CD14-positive monocyte (primary cell): ENCODE data around the gene PPRC1. TPM values are rescaled to one million over a fixed set of nuclear protein-coding genes. Genes with fewer than 3 reads are reported as not detected.

Source experiments
- DNase-seq, 3 donors: peaks; one replicate each; pipeline ENCODE4 v3.0.0-alpha.2; 2011 to 2022
- H2AFZ ChIP-seq: 2 replicates; pipeline ENCODE4 v1.6.0; 2012; ENCODE audit warnings: mild to moderate bottlenecking, low read depth, low read length, inconsistent platforms; ENCODE audit not compliant: insufficient read depth, poor library complexity, severe bottlenecking
- H3K27ac ChIP-seq, 2 donors: 1 replicate in 1 of 2; 2 replicates in 1 of 2; pipeline ENCODE4 v1.5.1; 2012 to 2013; ENCODE audit warnings: low read length in 2 of 2, control low read depth in 1 of 2, inconsistent platforms in 1 of 2, low read depth in 1 of 2, mild to moderate bottlenecking in 1 of 2
- H3K27me3 ChIP-seq, 2 donors: one replicate each; pipeline versions ENCODE4 v1.6.0 to v1.6.1; 2011 to 2013; ENCODE audit warnings: low read length in 2 of 2; ENCODE audit not compliant: control insufficient read depth in 2 of 2, insufficient read depth in 2 of 2
- H3K36me3 ChIP-seq, 2 donors: replicated peaks in 1 of 2; 1 replicate in 1 of 2; 2 replicates in 1 of 2; pipeline versions ENCODE4 v1.5.1 to v1.6.1; 2012 to 2013; ENCODE audit warnings: low read length in 2 of 2, control low read depth in 1 of 2, inconsistent platforms in 1 of 2, mild to moderate bottlenecking in 1 of 2; ENCODE audit not compliant: insufficient read depth in 2 of 2, control insufficient read depth in 1 of 2
- H3K4me1 ChIP-seq, 2 donors: 1 replicate in 1 of 2; 2 replicates in 1 of 2; pipeline versions ENCODE4 v1.5.1 to v1.6.1; 2012 to 2013; ENCODE audit warnings: low read length in 2 of 2, control low read depth in 1 of 2, inconsistent platforms in 1 of 2, mild to moderate bottlenecking in 1 of 2, moderate library complexity in 1 of 2; ENCODE audit not compliant: insufficient read depth in 2 of 2, control insufficient read depth in 1 of 2
- H3K4me2 ChIP-seq: replicated peaks from 2 replicates; pipeline ENCODE3; 2012; ENCODE audit warnings: low read length, moderate library complexity, mild to moderate bottlenecking; ENCODE audit not compliant: poor library complexity, severe bottlenecking; ENCODE audit errors: extremely low read depth
- H3K4me3 ChIP-seq, 3 experiments: fragments of 200-600 bp in 1 of 3; sonication (generic) in 1 of 3; replicated peaks in 1 of 3; 1 replicate in 2 of 3; 2 replicates in 1 of 3; pipeline ENCODE4 v1.5.1; 2011 to 2013; ENCODE audit warnings: low read length in 3 of 3, mild to moderate bottlenecking in 3 of 3, control low read depth in 2 of 3, low read depth in 2 of 3, inconsistent platforms in 1 of 3, moderate library complexity in 1 of 3
- H3K79me2 ChIP-seq: 2 replicates; pipeline ENCODE4 v1.6.0; 2012; ENCODE audit warnings: mild to moderate bottlenecking, control low read depth, inconsistent platforms, low read length, moderate library complexity; ENCODE audit not compliant: insufficient read depth
- H3K9ac ChIP-seq: 2 replicates; pipeline ENCODE4 v1.6.0; 2017; ENCODE audit warnings: low read length, mild to moderate bottlenecking; ENCODE audit not compliant: insufficient read depth, poor library complexity, severe bottlenecking
- H3K9me3 ChIP-seq, 2 donors: replicated peaks in 1 of 2; 1 replicate in 1 of 2; 2 replicates in 1 of 2; pipeline versions ENCODE4 v1.5.1 to v1.6.1; 2012 to 2013; ENCODE audit warnings: low read length in 2 of 2, control low read depth in 1 of 2; ENCODE audit not compliant: control insufficient read depth in 1 of 2, insufficient read depth in 1 of 2
- H4K20me1 ChIP-seq: 2 replicates; pipeline ENCODE4 v1.6.0; 2012; ENCODE audit warnings: mild to moderate bottlenecking, low read length, control low read depth, moderate library complexity; ENCODE audit not compliant: insufficient read depth
- H3K27ac Mint-ChIP-seq, 7 donors: one replicate each; pipeline ENCODE4 v1.8.0; 2020; ENCODE audit warnings: mild to moderate bottlenecking in 7 of 7, mixed read lengths in 7 of 7, moderate library complexity in 6 of 7, inconsistent platforms in 2 of 7
- H3K27me3 Mint-ChIP-seq, 3 donors: one replicate each; pipeline ENCODE4 v1.8.0; 2021 to 2022; ENCODE audit warnings: low read depth in 3 of 3, mild to moderate bottlenecking in 3 of 3, mixed read lengths in 3 of 3, moderate library complexity in 3 of 3, inconsistent platforms in 1 of 3
- H3K36me3 Mint-ChIP-seq, 2 donors: one replicate each; pipeline ENCODE4 v1.8.0; 2020; ENCODE audit warnings: mixed read lengths in 2 of 2, inconsistent platforms in 1 of 2, mild to moderate bottlenecking in 1 of 2
- H3K4me1 Mint-ChIP-seq: one replicate; pipeline ENCODE4 v1.8.0; 2020; ENCODE audit warnings: mild to moderate bottlenecking, mixed read lengths
- H3K4me3 Mint-ChIP-seq, 2 donors: one replicate each; pipeline ENCODE4 v1.8.0; 2020; ENCODE audit warnings: mild to moderate bottlenecking in 2 of 2, mixed read lengths in 2 of 2, moderate library complexity in 1 of 2
- H3K9me3 Mint-ChIP-seq, 7 donors: one replicate each; pipeline ENCODE4 v1.8.0; 2020 to 2022; ENCODE audit warnings: mixed read lengths in 7 of 7, mild to moderate bottlenecking in 6 of 7, moderate library complexity in 6 of 7, inconsistent platforms in 2 of 7
- CTCF ChIP-seq: fragments of 200-600 bp; IDR thresholded peaks from one replicate; pipeline ENCODE4 v1.8.0; 2022; ENCODE audit warnings: antibody characterized with exemption, mild to moderate bottlenecking
- WGBS: methylation state at CpG from one replicate; pipeline ENCODE4 v1.1.5; 2013; ENCODE audit warnings: missing lambda C conversion rate; ENCODE audit not compliant: insufficient coverage; 5-methylcytosine and 5-hydroxymethylcytosine counted together
- intact Hi-C, 2 donors: fragments of 100-400 bp; cut with micrococcal nuclease; formaldehyde crosslinking; loops; one replicate each; pipeline versions ENCODE4 v1.15.0 to v1.15.1; 2023
- polyA plus RNA-seq, 3 donors: library from polyadenylated mRNA; depleted of rRNA in 1 of 3; unstranded in 2 of 3; stranded (reverse) in 1 of 3; fragments of 300-500 nt in 2 of 3; fragments of >200 nt in 1 of 3; fragmentation: Illumina TruSeq in 2 of 3; gene quantifications; 1 replicate in 2 of 3; 2 replicates in 1 of 3; pipeline ENCODE4 v1.2.3, GENCODE V29; 2012 to 2021

PPRC1 gene
- polyA plus RNA-seq, 3 donors: 1.1 to 15.6 (median 2.5) TPM

- Mint-ChIP-seq H3K4me1 (peaks cover 50% of the 10 kb centered on the region), H3K4me3 (peak overlapping the region; percentile 85 to 86), H3K27ac (peak overlapping the region in 6 of 7 donors; percentile 5 to 80 (median 55)), H3K27me3 (no peaks in the 10 kb centered on the region), H3K36me3 (peaks cover 34 to 37% of the 10 kb centered on the region in 2 donors), H3K9me3 (peaks cover 0 to 2% (median 0%) of the 10 kb centered on the region in 7 donors)
- H3K36me3 ChIP-seq: peaks cover 31 to 37% of the 10 kb centered on the region in 2 donors
- WGBS: 66% methylated on average over 5 of the region's 7 CpGs
- H4K20me1 ChIP-seq: peaks cover 82% of the 10 kb centered on the region
- no peak for TF ChIP-seq CTCF
- H2AFZ ChIP-seq: no peak overlapping the region
- DNase-seq: peak in 1 of 3 donors; percentile 4
- H3K9ac ChIP-seq: peak overlapping the region; percentile 84
- H3K79me2 ChIP-seq: peaks cover 76% of the 10 kb centered on the region
- intact Hi-C loops: no loop called here
- H3K27me3 ChIP-seq: no peaks in the 10 kb centered on the region
- no peaks in the 10 kb centered on the region for H3K9me3 ChIP-seq
- peak overlapping the region; percentile 41 to 96 (median 79) for H3K4me3 ChIP-seq
- H3K27ac ChIP-seq: peak overlapping the region in 1 of 2 donors; percentile 86
- H3K4me2 ChIP-seq: peak overlapping the region; percentile 89
- H3K4me1 ChIP-seq: peaks cover 52 to 53% of the 10 kb centered on the region in 2 donors
These were observed 19.4 kb upstream of the PPRC1 start for GRCh38 chr10:102113261-102113955.

- peaks cover 58% of the 10 kb centered on the region for H3K4me1 Mint-ChIP-seq
These were observed 18.6 kb upstream of the PPRC1 start for GRCh38 chr10:102113956-102114857.

More at GRCh38 chr10:102113956-102114857, 18.6 kb upstream of the PPRC1 start:
- WGBS: under 1% methylated on average over 36 of the region's 45 CpGs
- peak overlapping the region; percentile 89 for H3K4me2 ChIP-seq
- Mint-ChIP-seq H3K27me3 (no peaks in the 10 kb centered on the region), H3K36me3 (peaks cover 26 to 29% of the 10 kb centered on the region in 2 donors), H3K4me3 (peak overlapping the region; percentile 86 to 98), H3K9me3 (peaks cover 0 to 2% (median 0%) of the 10 kb centered on the region in 7 donors), H3K27ac (peak overlapping the region in 4 of 7 donors; percentile 80 to 92 (median 85))
- peak overlapping the region; percentile 84 for H3K9ac ChIP-seq
- peak overlapping the region; percentile 53 to 88 for H3K27ac ChIP-seq
- H3K9me3 ChIP-seq: no peaks in the 10 kb centered on the region
- peak in 2 of 3 donors; percentile 32 to 40 for DNase-seq
- H3K4me1 ChIP-seq: peaks cover 60 to 61% of the 10 kb centered on the region in 2 donors
- intact Hi-C loops: no loop called here
- peaks cover 23 to 29% of the 10 kb centered on the region in 2 donors for H3K36me3 ChIP-seq
- H3K79me2 ChIP-seq: peaks cover 84% of the 10 kb centered on the region
- TF ChIP-seq CTCF: no peak
- H2AFZ ChIP-seq: peak overlapping the region; percentile 80
- peak overlapping the region; percentile 41 to 96 (median 79) for H3K4me3 ChIP-seq
- peaks cover 80% of the 10 kb centered on the region for H4K20me1 ChIP-seq
- no peaks in the 10 kb centered on the region for H3K27me3 ChIP-seq
